ENCODE results near the gene CFAP58. TPM values are rescaled to one million over a fixed set of nuclear protein-coding genes. Genes with fewer than 3 reads are reported as not detected.

CFAP58 gene
- total RNA-seq, 1 experiment from 2014 or later = 0.63 TPM

DNA sequence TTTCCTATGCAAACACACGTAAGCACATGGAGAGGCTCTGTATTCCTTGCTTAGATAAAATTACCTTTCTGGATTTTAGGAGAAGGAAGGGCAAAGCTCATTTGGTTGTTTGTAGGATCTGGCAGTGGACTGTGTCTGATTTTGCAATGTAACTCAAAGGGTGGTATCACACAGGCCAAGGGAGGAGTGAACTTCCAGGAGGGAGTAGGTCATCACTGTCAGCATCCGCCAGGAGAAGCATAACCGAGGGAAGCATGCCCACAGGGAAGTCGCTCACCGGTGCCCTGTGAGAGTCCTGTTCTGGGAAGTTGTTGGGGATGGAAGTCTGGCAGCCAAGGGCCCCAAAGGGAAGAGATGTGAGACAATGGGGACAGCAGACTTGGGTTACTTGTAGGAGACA lies 74.4 kb downstream of the CFAP58 start:
- Histone ChIP-seq H3T11ph (ENCODE audit: low read length) (no peak overlapping the region), H3K4ac (ENCODE audit: low read depth, low read length) (no peak overlapping the region), H2BK120ac (ENCODE audit: low read depth, low read length, poor library complexity, severe bottlenecking) (no peak overlapping the region), H2AFZ (ENCODE audit: low read length) (no peak overlapping the region), H2BK20ac (ENCODE audit: low read depth, low read length, poor library complexity, severe bottlenecking) (no peak overlapping the region), H2BK15ac (ENCODE audit: low read depth, low read length) (no peak overlapping the region), H4K5ac (ENCODE audit: insufficient read length, low read depth, low read length) (no peak overlapping the region), H4K91ac (ENCODE audit: insufficient read length, low read depth, low read length) (no peak overlapping the region), H3K79me1 (ENCODE audit: insufficient read depth, low read depth, low read length, poor library complexity, severe bottlenecking) (no peaks in the 10 kb centered on the region), H2AK5ac (ENCODE audit: insufficient read length, low read length) (no peak overlapping the region), H3K23ac (ENCODE audit: insufficient read length, low read depth, low read length) (no peak overlapping the region), H4K20me1 (ENCODE audit: control insufficient read depth, insufficient read depth, insufficient read length) (no peaks in the 10 kb centered on the region), H3K9ac (ENCODE audit: extremely low read depth, insufficient read length, low read length) (no peak overlapping the region), H3K79me2 (ENCODE audit: insufficient read depth, low read length) (no peaks in the 10 kb centered on the region), H3K9me3 (ENCODE audit: control insufficient read depth, low read depth, low read length) (no peaks in the 10 kb centered on the region), H3K14ac (ENCODE audit: insufficient read depth, low read length) (no peak overlapping the region), H3K4me1 (ENCODE audit: insufficient read depth, low read length) (no peaks in the 10 kb centered on the region; the same call in 1 of the 2 replicates), H3K4me2 (ENCODE audit: insufficient read depth, insufficient read length, low read length) (no peak overlapping the region), H3K18ac (ENCODE audit: insufficient read length, low read depth, low read length) (no peak overlapping the region), H4K8ac (replicated peaks; ENCODE audit: insufficient read length, low read depth, low read length) (no peak overlapping the region), H2BK5ac (ENCODE audit: insufficient read length, low read length) (no peak overlapping the region), H3K27ac (ENCODE audit: insufficient read length, low read depth, low read length) (no peak overlapping the region), H3K23me2 (ENCODE audit: insufficient read length, low read depth, low read length, poor library complexity, severe bottlenecking) (no peaks in the 10 kb centered on the region), H2BK12ac (ENCODE audit: insufficient read length, low read depth, low read length) (no peak overlapping the region), H3K56ac (ENCODE audit: insufficient read length, low read depth, low read length) (no peak overlapping the region), H3K27me3 (ENCODE audit: insufficient read depth, low read length) (no peaks in the 10 kb centered on the region)
- no CpG with 5 or more reads among the region's 5 CpGs for WGBS (ENCODE audit: extremely low coverage, insufficient read length, low lambda C conversion rate)
- H3K4me3 Mint-ChIP-seq = no peak overlapping the region
- H3K27me3 Mint-ChIP-seq (ENCODE audit: low read depth) = no peaks in the 10 kb centered on the region; the same call in 1 of the 2 replicates
- H3K27ac Mint-ChIP-seq = no peak overlapping the region
- TF ChIP-seq CTCF (conservative IDR thresholded peaks at IDR 0.05) = no peak
- H3K36me3 Mint-ChIP-seq (ENCODE audit: insufficient read depth in 1 of 3, low read depth in 3 of 3) = no peaks in the 10 kb centered on the region
- no peak for DNase-seq
- H3K9me3 Mint-ChIP-seq = no peaks in the 10 kb centered on the region
- H3K4me1 Mint-ChIP-seq = peaks cover 3 to 5% of the 10 kb centered on the region in 2 experiments; a peak in 3 of 4 replicates
